GM19043 (cell line): ENCODE data around the gene PCDHA7.
"Not testable (repeated sequence)": the region's sequence is repeated elsewhere in the genome, so short reads cannot be mapped to it uniquely, and the experiment has no call there.

ENCODE experiments used
- ATAC-seq: cut with Tn5 transposase; IDR thresholded peaks from one replicate; pipeline ENCODE4 v1.9.1; 2021; ENCODE audit warnings: low read depth; ENCODE audit not compliant: unreplicated experiment

The PCDHA7 gene

GRCh38 chr5:140822281-140822629 is 11.8 kb upstream of the PCDHA7 start:
- ATAC-seq: no peak

GRCh38 chr5:140822969-140823368 is 11.1 kb upstream of the PCDHA7 start:
- ATAC-seq: not testable (repeated sequence)

GRCh38 chr5:140823475-140823874 is 10.6 kb upstream of the PCDHA7 start:
- no peak for ATAC-seq

GRCh38 chr5:140827704-140828361 is 6.2 kb upstream of the PCDHA7 start, which contains the start of gene PCDHA6:
PCDHA6 (plus strand) TSS chr5:140827960; CDS start chr5:140828092, 132 bp downstream.
- ATAC-seq: no peak

- no peak for ATAC-seq
These were observed 5.7 kb upstream of the PCDHA7 start for GRCh38 chr5:140828362-140828737.

- ATAC-seq: not testable (repeated sequence)
These were observed 4.3 kb upstream of the PCDHA7 start for GRCh38 chr5:140829511-140830501.

GRCh38 chr5:140834439-140835008 is 455 bp downstream of the PCDHA7 start:
- not testable (repeated sequence) for ATAC-seq

GRCh38 chr5:140835622-140836510 is 1.8 kb downstream of the PCDHA7 start:
- no peak for ATAC-seq

- ATAC-seq: no peak
These were observed 7.2 kb downstream of the PCDHA7 start, which contains the start of gene PCDHA8 for GRCh38 chr5:140840978-140841962. PCDHA8 (plus strand) TSS chr5:140841187; CDS start chr5:140841322, 135 bp downstream.

- no peak for ATAC-seq
These were observed 9.0 kb downstream of the PCDHA7 start for GRCh38 chr5:140842798-140843733.

GRCh38 chr5:140848139-140849102 is 14.4 kb downstream of the PCDHA7 start, which contains the start of gene PCDHA9:
PCDHA9 (plus strand) TSS chr5:140848382; CDS start chr5:140848496, 114 bp downstream.
- ATAC-seq: not testable (repeated sequence)

- ATAC-seq: not testable (repeated sequence)
These were observed 16.0 kb downstream of the PCDHA7 start for GRCh38 chr5:140849831-140850634.

- no peak for ATAC-seq
These were observed 22.0 kb downstream of the PCDHA7 start, which contains the start of gene PCDHA10 for GRCh38 chr5:140855772-140856674. PCDHA10 (plus strand) TSS chr5:140855897; CDS start chr5:140856049, 152 bp downstream.

GRCh38 chr5:140857177-140857986 is 23.3 kb downstream of the PCDHA7 start:
- ATAC-seq: no peak
